NOMO-1 treated with dmso at 0.1 percent for 144 hours (cell line): Measurements from ENCODE around the gene CALB2.
"Not testable (repeated sequence)": the region's sequence is repeated elsewhere in the genome, so short reads cannot be mapped to it uniquely, and the experiment has no call there.

Experiments
- DNase-seq: peaks from one replicate; lab custom pipeline; 2025; ENCODE audit not compliant: unreplicated experiment; lab: John Stamatoyannopoulos, UW

The CALB2 gene

DNA sequence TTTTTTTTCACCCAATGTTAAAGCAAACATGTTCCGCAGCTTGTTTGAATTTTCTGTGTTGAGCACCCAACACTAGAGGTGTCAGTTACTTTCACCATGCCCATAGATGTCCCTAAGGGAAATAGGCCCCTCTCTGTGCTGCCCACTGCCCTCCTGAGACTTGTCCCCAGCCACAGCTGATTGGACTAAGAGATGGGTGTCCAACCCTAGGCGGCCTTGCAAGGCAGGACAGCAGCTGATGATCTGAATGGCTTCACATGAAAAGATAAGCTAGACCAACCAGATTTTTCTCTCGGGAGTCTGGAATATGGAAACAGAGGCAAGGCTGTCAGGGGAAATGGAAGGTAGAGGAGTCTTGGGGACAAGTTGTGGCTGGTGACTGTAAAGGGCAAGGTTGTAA lies 6.1 kb upstream of the CALB2 start:
- no peak for DNase-seq

- no peak for DNase-seq
These were observed 5.5 kb upstream of the CALB2 start for GRCh38 chr16:71352963-71353460.

GRCh38 chr16:71353736-71354135 lies 4.8 kb upstream of the CALB2 start:
- no peak for DNase-seq

DNA sequence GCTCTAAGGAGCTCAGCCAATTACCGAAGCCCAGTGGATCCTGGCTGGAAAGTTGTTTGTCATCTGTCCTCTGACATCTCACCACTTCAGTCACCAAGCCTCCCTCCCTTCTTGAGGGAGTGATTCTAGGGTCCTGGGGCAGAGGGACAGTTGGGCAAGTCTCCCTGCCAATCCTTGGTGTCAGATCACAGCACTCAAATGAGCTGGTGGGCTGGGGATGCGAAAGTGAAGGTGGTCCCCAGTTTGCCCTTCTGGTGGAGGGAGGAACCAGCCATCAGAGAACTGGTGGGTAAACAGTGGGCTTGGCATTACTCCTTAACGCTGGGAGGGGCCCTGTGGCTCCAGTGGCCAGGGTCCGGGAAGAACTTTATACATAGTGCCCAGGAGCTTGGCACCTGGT lies 4.4 kb upstream of the CALB2 start:
- DNase-seq = no peak

GRCh38 chr16:71356051-71356740 lies 2.3 kb upstream of the CALB2 start:
- no peak for DNase-seq

- DNase-seq = not testable (repeated sequence)
These were observed 1.6 kb upstream of the CALB2 start for GRCh38 chr16:71356936-71357335.

DNA sequence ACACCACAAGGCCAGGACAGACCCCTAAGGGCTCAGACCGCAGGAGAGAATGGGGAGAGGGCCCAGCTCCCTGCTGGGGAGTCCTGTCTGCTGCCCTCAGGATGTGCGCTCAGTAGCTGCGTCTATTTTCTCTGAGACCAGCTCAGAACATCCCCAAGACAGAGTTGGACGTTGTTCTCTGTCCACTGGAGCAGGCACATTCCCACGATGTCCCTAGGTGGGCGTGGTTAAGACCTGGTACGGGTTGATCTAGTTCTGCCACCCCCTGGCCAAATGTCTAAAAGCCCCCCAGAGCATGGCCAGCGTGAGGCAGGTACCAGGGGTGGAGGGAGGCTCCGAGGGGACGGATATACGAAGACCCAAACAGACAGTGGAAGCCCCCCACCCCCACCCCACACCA lies 842 bp upstream of the CALB2 start:
- no peak for DNase-seq

DNA sequence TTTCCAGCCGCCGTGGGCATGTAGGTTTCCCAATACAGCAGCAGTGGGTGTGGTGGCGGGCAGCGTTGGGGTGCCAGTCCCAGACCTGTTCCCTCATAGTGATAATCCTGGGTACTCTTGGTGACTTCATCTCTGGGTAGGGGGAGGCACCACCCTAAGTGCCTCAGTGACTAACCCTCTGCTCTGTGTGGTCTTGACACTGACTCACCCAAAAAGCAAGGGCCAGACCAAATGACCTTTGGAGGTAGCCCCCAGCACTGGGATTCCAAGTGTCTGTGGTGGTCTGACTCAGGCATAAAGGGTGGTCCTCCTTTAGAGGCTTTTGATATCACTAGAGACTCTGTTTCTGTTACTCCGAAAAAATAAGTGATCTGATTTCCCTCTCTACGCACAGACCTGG lies 908 bp downstream of the CALB2 start:
- DNase-seq = no peak

DNA sequence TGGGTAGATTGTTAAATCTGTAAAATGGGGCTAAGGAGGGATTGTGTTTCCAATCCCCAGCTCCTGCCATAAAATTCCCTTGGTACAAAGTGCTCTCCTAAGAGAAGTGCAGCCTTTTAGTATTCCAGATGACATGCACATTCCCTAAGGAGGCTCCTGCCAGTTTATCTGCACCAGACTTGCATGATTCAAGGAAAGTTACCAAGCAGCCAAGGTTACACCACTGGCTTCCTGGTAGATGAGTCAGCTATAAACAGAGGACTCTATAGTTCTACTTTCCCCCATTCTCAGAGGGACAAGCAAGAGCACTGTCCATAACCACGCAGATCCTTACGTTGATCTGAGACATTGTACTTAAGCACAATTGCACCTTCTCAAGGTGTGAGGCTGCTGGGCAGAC lies 1.9 kb downstream of the CALB2 start:
- DNase-seq = no peak

DNA sequence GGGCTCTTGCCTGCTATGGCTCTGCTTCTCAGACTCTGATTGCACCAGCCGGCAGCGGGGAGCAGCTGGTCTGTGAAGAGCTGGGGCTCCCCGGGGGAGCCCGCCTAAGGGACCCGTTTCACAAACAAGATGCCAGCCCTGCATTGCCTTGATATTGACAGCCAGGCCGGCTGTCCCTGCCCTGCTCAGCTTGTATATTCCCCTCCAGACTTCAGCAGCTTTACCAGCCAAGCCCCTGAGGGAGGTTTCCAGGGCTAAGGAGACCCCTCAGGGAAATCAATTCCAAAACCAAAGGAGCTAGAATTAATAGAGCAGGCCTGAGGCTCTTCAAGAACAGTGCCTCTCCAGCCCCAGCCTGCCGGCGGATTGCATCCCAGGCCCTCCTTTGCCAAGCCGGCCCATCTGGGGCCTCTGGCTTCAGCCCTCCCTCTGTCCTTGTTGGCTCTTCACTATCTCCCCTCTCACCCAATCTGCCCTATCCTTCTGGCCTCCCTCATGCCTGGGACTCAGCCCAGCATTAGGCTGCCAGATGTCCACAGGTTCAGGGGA lies 5.7 kb downstream of the CALB2 start:
- DNase-seq = no peak

GRCh38 chr16:71365021-71365420 lies 6.5 kb downstream of the CALB2 start:
- no peak for DNase-seq

DNA sequence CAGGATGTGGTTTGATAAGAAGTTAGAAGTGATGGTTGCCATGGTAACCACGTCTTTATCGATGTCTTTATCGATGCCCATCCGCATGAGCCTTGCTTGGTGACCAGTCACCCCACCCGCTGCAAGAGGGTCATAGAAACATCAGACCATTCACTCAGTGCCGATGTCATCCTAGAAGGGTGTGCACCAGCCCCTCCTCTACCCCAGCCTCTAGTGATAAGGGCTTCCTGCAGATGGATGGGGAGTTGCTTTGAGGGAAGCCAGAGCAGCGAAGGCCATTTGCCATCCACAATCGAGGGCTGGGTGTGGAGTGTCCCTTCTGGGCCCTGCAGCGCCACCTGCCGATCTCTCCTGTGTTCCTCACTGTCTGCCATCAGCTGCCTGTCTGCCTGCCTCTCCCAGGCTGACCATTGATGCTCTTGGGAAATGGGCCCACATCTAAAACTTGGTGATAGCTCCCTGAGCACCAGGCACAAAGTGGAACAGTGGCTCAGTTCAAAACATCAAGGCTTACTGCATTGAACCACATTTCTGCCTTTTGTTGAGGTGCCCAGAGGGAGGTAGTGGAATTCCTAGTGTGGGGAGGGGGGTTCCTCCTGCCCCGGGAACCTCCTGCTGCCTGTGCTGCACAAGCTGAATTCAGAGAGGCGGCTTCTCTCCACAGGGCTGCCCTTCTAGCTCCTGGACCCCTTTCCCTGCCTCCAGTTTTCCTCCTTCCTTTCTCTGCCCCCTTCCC lies 8.9 kb downstream of the CALB2 start:
- DNase-seq = peak; percentile 28

- no peak for DNase-seq
These were observed 10.4 kb downstream of the CALB2 start for GRCh38 chr16:71368958-71369357.

DNA sequence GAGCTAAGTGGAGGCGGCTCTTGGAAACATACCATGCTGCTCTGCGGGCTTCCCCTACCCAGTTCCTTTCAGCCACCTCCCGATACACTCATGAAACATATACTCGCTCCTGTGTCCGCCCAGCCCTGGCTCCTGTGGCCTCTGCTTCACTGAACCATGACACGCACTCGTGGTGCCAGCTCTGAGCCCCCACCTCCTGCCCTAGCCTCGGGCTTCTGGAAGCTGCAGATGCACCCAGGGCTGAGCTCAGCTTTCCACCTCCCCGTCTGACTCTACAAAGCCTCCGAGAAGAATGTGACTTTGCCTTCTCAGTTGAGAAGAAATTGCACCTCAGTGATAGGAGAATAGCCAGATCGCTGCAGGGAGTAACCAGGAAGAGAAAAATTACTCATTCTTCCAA lies 11.0 kb downstream of the CALB2 start:
- DNase-seq = no peak

DNA sequence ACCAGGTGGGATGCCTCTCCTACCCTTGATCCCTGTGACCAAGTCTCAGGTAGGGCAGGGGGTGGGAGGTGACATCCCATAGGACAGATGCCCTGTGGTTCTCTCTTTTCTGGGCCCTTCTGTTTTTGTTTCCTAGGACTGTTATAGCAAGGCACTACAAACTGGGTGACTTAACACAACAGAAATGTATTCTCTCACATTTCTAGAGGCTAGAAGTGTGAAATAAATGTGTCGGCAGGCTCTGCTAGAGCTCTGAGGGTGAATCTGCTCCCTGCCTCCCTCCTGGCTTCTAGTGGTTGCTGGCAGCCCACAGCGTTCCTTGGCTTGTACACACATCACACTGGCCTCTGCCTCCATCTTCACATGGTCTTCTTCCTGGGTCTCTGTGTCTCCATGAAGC lies 12.7 kb downstream of the CALB2 start:
- no peak for DNase-seq

- no peak for DNase-seq
These were observed 14.6 kb downstream of the CALB2 start for GRCh38 chr16:71373073-71373472.

- DNase-seq = no peak
These were observed 18.1 kb downstream of the CALB2 start for GRCh38 chr16:71376465-71377157.

DNA sequence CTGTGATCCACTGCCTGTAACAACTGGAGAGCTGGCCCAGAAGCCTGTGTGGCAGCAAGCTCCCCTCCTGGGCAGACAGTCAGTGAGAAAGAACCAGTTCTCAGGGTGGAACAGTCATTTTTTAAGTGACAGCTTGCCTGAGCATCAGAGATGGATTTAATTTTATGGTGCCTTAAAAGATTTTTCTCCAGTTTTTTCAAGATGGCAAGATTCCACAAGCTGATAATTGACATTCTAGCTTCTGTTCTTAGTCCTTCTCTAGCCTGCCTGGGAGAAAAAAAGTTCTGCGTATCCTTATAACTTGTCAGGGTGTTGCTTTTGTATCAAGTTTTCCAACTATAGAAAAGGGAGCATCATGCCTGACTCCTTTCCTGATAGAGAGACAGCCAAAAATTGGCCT lies 21.2 kb downstream of the CALB2 start:
- DNase-seq = no peak

GRCh38 chr16:71380831-71381230 lies 22.3 kb downstream of the CALB2 start:
- no peak for DNase-seq

- DNase-seq = no peak
These were observed 24.7 kb downstream of the CALB2 start for GRCh38 chr16:71383054-71383773.

DNA sequence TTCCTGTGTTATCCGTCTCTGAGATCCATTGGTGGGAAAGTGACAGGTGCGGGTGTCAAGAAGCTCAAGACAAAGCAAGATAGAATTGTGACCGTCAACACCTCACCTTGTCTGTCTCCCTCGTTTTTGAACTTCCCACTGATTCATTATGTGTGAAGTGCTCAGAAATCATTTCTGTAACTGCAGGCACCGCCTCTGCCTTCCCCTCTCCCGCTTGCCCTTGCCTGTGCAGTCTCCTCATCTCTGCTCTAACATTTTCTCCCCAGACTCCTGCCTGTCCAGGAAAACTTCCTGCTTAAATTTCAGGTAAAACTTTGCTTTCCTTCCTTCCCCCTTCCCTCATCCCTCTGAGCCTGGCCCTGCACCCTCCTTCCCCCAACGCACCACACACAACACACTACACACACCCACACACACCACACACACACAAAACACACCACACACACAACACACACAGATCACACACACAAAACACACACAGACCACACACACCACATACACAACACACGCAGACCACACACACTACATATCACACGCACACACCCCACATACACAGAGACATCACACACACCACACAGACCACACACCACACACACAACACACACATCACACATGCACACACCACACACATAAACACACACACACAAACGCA lies 25.7 kb downstream of the CALB2 start:
- no peak for DNase-seq
